Measurements from ENCODE around the gene ZBTB16. TPM values are rescaled to one million over a fixed set of nuclear protein-coding genes. Genes with fewer than 3 reads are reported as not detected.

Gene ZBTB16
- polyA plus RNA-seq, 1 experiment: not detected

- POLR2A ChIA-PET: no interaction called here
- no peaks in the 10 kb centered on the region for H3K36me3 ChIP-seq (ENCODE audit: control insufficient read depth, insufficient read depth, low read length)
- H3K4me3 ChIP-seq (ENCODE audit: low read depth, low read length): no peak overlapping the region
- DNase-seq (ENCODE audit: low read depth): no peak
- no peak for TF ChIP-seq CTCF (IDR thresholded peaks at IDR 0.05; ENCODE audit: insufficient read depth, low read depth, low read length)
- peaks cover 14% of the 10 kb centered on the region for H3K27me3 ChIP-seq (ENCODE audit: control insufficient read depth, insufficient read depth, low read length)
- CTCF ChIA-PET: no interaction called here
These were observed 72.0 kb downstream of the ZBTB16 start for GRCh38 chr11:114131461-114131864.

- no peak for DNase-seq (ENCODE audit: low read depth)
- peaks cover 14% of the 10 kb centered on the region for H3K27me3 ChIP-seq (ENCODE audit: control insufficient read depth, insufficient read depth, low read length)
- no peak overlapping the region for H3K4me3 ChIP-seq (ENCODE audit: low read depth, low read length)
- ChIA-PET POLR2A (interaction anchor here (0.6 kb wide), 1 partner anchor 246 kb away, joined by 3 read pairs; no protein-coding TSS in a partner anchor), CTCF (interaction anchor here (0.6 to 1.2 kb wide), 3 partner anchors 48 to 129 kb away, joined by 3 read pairs; no protein-coding TSS in a partner anchor)
- H3K36me3 ChIP-seq (ENCODE audit: control insufficient read depth, insufficient read depth, low read length): no peaks in the 10 kb centered on the region
- TF ChIP-seq CTCF (IDR thresholded peaks at IDR 0.05; ENCODE audit: insufficient read depth, low read depth, low read length): no peak
These were observed 72.9 kb downstream of the ZBTB16 start for GRCh38 chr11:114132417-114132816.

GRCh38 chr11:114132944-114133394 is 73.5 kb downstream of the ZBTB16 start:
- peak; percentile 76 for DNase-seq (ENCODE audit: low read depth)
- CTCF ChIA-PET: interaction anchor here (0.5 to 1.2 kb wide), 4 partner anchors 14 to 128 kb away, joined by 3 read pairs; no protein-coding TSS in a partner anchor
- H3K27me3 ChIP-seq (ENCODE audit: control insufficient read depth, insufficient read depth, low read length): peaks cover 10% of the 10 kb centered on the region
- no peak for TF ChIP-seq CTCF (IDR thresholded peaks at IDR 0.05; ENCODE audit: insufficient read depth, low read depth, low read length)
- no peaks in the 10 kb centered on the region for H3K36me3 ChIP-seq (ENCODE audit: control insufficient read depth, insufficient read depth, low read length)
- POLR2A ChIA-PET: interaction anchor here (0.6 kb wide), 1 partner anchor 245 kb away, joined by 3 read pairs; no protein-coding TSS in a partner anchor
- H3K4me3 ChIP-seq (ENCODE audit: low read depth, low read length): no peak overlapping the region

- Histone ChIP-seq H3K27me3 (ENCODE audit: control insufficient read depth, insufficient read depth, low read length) (peaks cover 10% of the 10 kb centered on the region), H3K4me3 (ENCODE audit: low read depth, low read length) (no peak overlapping the region), H3K36me3 (ENCODE audit: control insufficient read depth, insufficient read depth, low read length) (no peaks in the 10 kb centered on the region)
- ChIA-PET POLR2A (no interaction called here), CTCF (interaction anchor here (0.5 to 1.6 kb wide), 3 partner anchors 13 to 128 kb away, joined by 3 to 5 read pairs (median 3); no protein-coding TSS in a partner anchor)
- TF ChIP-seq CTCF (IDR thresholded peaks at IDR 0.05; ENCODE audit: insufficient read depth, low read depth, low read length): no peak
- no peak for DNase-seq (ENCODE audit: low read depth)
These were observed 74.2 kb downstream of the ZBTB16 start for GRCh38 chr11:114133548-114134329.

- POLR2A ChIA-PET: no interaction called here
- CTCF ChIA-PET: interaction anchor here (0.7 to 1.6 kb wide), 5 partner anchors 10 to 127 kb away, joined by 3 to 5 read pairs (median 3); no protein-coding TSS in a partner anchor
- peak; percentile 33 for DNase-seq (ENCODE audit: low read depth)
- no peaks in the 10 kb centered on the region for H3K36me3 ChIP-seq (ENCODE audit: control insufficient read depth, insufficient read depth, low read length)
- TF ChIP-seq CTCF (IDR thresholded peaks at IDR 0.05; ENCODE audit: insufficient read depth, low read depth, low read length): no peak
- H3K4me3 ChIP-seq (ENCODE audit: low read depth, low read length): no peak overlapping the region
- peaks cover 11% of the 10 kb centered on the region for H3K27me3 ChIP-seq (ENCODE audit: control insufficient read depth, insufficient read depth, low read length)
These were observed 75.4 kb downstream of the ZBTB16 start for GRCh38 chr11:114134870-114135269.
